ENCODE measurements around the gene RALA. TPM values are rescaled to one million over a fixed set of nuclear protein-coding genes. Genes with fewer than 3 reads are reported as not detected.

Gene RALA
- total and polyA plus RNA-seq, 10 donors, result 10.0 to 26.6 (median 19.7) TPM

- Histone ChIP-seq H3K4me3 (no peak overlapping the region), H3K4me1 (no peaks in the 10 kb centered on the region), H3K27ac (no peak overlapping the region), H3K27me3 (replicated peaks in 1 of 7) (no peaks in the 10 kb centered on the region), H3K36me3 (no peaks in the 10 kb centered on the region), H3K9me3 (no peaks in the 10 kb centered on the region)
- DNase-seq, result no peak
- intact Hi-C loops (cut with DNase I; ENCODE audit: low total_unique reads), result no loop called here
- WGBS, 5 donors, result 47 to 71% (median 49%) methylated on average over 2 of the region's 2 CpGs
- TF ChIP-seq CTCF (IDR thresholded peaks at IDR 0.05 in 8 of 11, conservative IDR thresholded peaks at IDR 0.05 in 3 of 11) (no peak), POLR2AphosphoS5 (IDR thresholded peaks at IDR 0.05) (no peak), POLR2A (IDR thresholded peaks at IDR 0.05) (no peak)
Measured at GRCh38 chr7:39602351-39602750, 21.0 kb upstream of the RALA start.

- Histone ChIP-seq H3K36me3 (no peaks in the 10 kb centered on the region), H3K4me1 (peaks cover 0 to 6% (median under 1%) of the 10 kb centered on the region in 6 donors), H3K9me3 (no peaks in the 10 kb centered on the region), H3K4me3 (no peak overlapping the region), H3K27ac (peak overlapping the region in 1 of 8 donors; percentile 34), H3K27me3 (replicated peaks in 1 of 7) (peaks cover 0 to 9% (median 0%) of the 10 kb centered on the region in 7 donors)
- intact Hi-C loops (cut with DNase I; ENCODE audit: low total_unique reads), result no loop called here
- TF ChIP-seq POLR2A (IDR thresholded peaks at IDR 0.05), result no peak
- TF ChIP-seq CTCF (IDR thresholded peaks at IDR 0.05 in 8 of 11, conservative IDR thresholded peaks at IDR 0.05 in 3 of 11), result no peak
- no peak for TF ChIP-seq POLR2AphosphoS5 (IDR thresholded peaks at IDR 0.05)
- DNase-seq, result no peak
Measured at GRCh38 chr7:39603924-39604323, 19.4 kb upstream of the RALA start.

- Histone ChIP-seq H3K4me1 (peaks cover 6 to 15% (median 12%) of the 10 kb centered on the region in 6 donors), H3K9me3 (no peaks in the 10 kb centered on the region), H3K4me3 (no peak overlapping the region), H3K27ac (no peak overlapping the region), H3K36me3 (no peaks in the 10 kb centered on the region), H3K27me3 (replicated peaks in 1 of 7) (peaks cover 0 to 19% (median 0%) of the 10 kb centered on the region in 7 donors)
- TF ChIP-seq POLR2A (IDR thresholded peaks at IDR 0.05) (no peak), CTCF (IDR thresholded peaks at IDR 0.05 in 8 of 11, conservative IDR thresholded peaks at IDR 0.05 in 3 of 11) (no peak), POLR2AphosphoS5 (IDR thresholded peaks at IDR 0.05) (no peak)
- intact Hi-C loops (cut with DNase I; ENCODE audit: low total_unique reads), result no loop called here
- WGBS, 5 donors, result 89 to 92% (median 91%) methylated on average over 1 of the region's 1 CpG
- no peak for DNase-seq
Measured at GRCh38 chr7:39605087-39605486, 18.3 kb upstream of the RALA start.

- peaks cover 0 to 32% (median 6%) of the 10 kb centered on the region in 7 donors for H3K27me3 ChIP-seq (replicated peaks in 1 of 7)
- TF ChIP-seq CTCF (IDR thresholded peaks at IDR 0.05 in 8 of 11, conservative IDR thresholded peaks at IDR 0.05 in 3 of 11) (no peak), POLR2AphosphoS5 (IDR thresholded peaks at IDR 0.05) (no peak), POLR2A (IDR thresholded peaks at IDR 0.05) (no peak)
- peaks cover 6 to 15% (median 13%) of the 10 kb centered on the region in 6 donors for H3K4me1 ChIP-seq
- 78 to 82% (median 80%) methylated on average over 2 of the region's 2 CpGs for WGBS, 5 donors
- intact Hi-C loops (cut with DNase I; ENCODE audit: low total_unique reads), result no loop called here
- H3K9me3 ChIP-seq, result no peaks in the 10 kb centered on the region
- no peak overlapping the region for H3K4me3 ChIP-seq
- H3K27ac ChIP-seq, result no peak overlapping the region
- no peak for DNase-seq
- no peaks in the 10 kb centered on the region for H3K36me3 ChIP-seq
Measured at GRCh38 chr7:39606352-39606751, 17.0 kb upstream of the RALA start.
